K562 (cell line): ENCODE measurements around the gene CLDN15. TPM values are rescaled to one million over a fixed set of nuclear protein-coding genes. Genes with fewer than 3 reads are reported as not detected.
A peak's percentile ranks its signal among the peaks of the same experiment; 100 is the strongest.

Experiments used
- HSF4 ChIP-seq: fragments of 250-450 bp; sonication (Bioruptor Pico); IDR thresholded peaks from 2 replicates; pipeline ENCODE4 v2.1.2; 2022; ENCODE audit warnings: mild to moderate bottlenecking, moderate library complexity, borderline replicate concordance
- JUND ChIP-seq, 2 experiments: IDR thresholded peaks; 2 replicates in 1 of 2; 3 replicates in 1 of 2; pipeline ENCODE4 v1.6.1; 2011; ENCODE audit warnings: borderline replicate concordance in 2 of 2, low read depth in 2 of 2, low read length in 2 of 2, improper control_type of control experiment in 1 of 2, missing biosample characterization in 1 of 2, missing genetic modification characterization in 1 of 2, missing genetic modification reagents in 1 of 2
- MEF2D ChIP-seq: conservative IDR thresholded peaks from 2 replicates; pipeline ENCODE4 v1.6.1; 2016; ENCODE audit warnings: low read depth, missing genetic modification characterization, missing compliant biosample characterization
- ZC3H4 ChIP-seq: sonication (generic); formaldehyde crosslinking; IDR thresholded peaks from 2 replicates; pipeline ENCODE4 v1.9.0; 2021; ENCODE audit warnings: missing genetic modification reagents, borderline replicate concordance
- ZNF253 ChIP-seq: fragments of 250-450 bp; sonication (Bioruptor Pico); conservative IDR thresholded peaks from 2 replicates; pipeline ENCODE4 v1.6.1; 2021; ENCODE audit warnings: mild to moderate bottlenecking
- ZNF785 ChIP-seq: fragments of 250-450 bp; sonication (Bioruptor Pico); IDR thresholded peaks from 2 replicates; pipeline ENCODE4 v1.4.0; 2020; ENCODE audit warnings: mild to moderate bottlenecking
- polyA plus RNA-seq, 8 experiments: library from polyadenylated mRNA; depleted of rRNA in 4 of 8; stranded (reverse) in 5 of 8; unstranded in 3 of 8; fragments of >200 nt; fragmentation: Nextera tagmentation in 2 of 8; fragmentation: Illumina TruSeq in 1 of 8; extraction: Ambion mirVana in 2 of 8; extraction: Trizol in 1 of 8; gene quantifications; 2 replicates each; pipeline versions ENCODE4 v1.2.1 to v1.2.3, GENCODE V29; 2011 to 2014; ENCODE audit warnings: inconsistent platforms in 1 of 8, missing spikeins in 1 of 8
- total RNA-seq, 7 experiments: library from RNA; depleted of rRNA in 6 of 7; stranded (reverse); fragments of >200 nt in 6 of 7; fragmentation: Illumina TruSeq in 2 of 7; extraction: Trizol in 2 of 7; gene quantifications; 2 replicates each; pipeline versions ENCODE4 v1.2.1 to v1.2.3, GENCODE V29; 2011 to 2021; ENCODE audit warnings: low replicate concordance in 1 of 7
- TF ChIP-seq, protein P1 (sequence below): sonication (generic); formaldehyde crosslinking; IDR thresholded peaks from 2 replicates; pipeline ENCODE4 v1.8.0; 2022; ENCODE audit warnings: mild to moderate bottlenecking, missing genetic modification reagents
- TF ChIP-seq, protein P2 (sequence below): sonication (generic); formaldehyde crosslinking; IDR thresholded peaks from 2 replicates; pipeline ENCODE4 v1.9.0; 2022; ENCODE audit warnings: mild to moderate bottlenecking, missing genetic modification reagents
- TF ChIP-seq, protein P3 (sequence below): conservative IDR thresholded peaks from 2 replicates; pipeline ENCODE4 v1.6.1; 2011; ENCODE audit warnings: low read depth, mild to moderate bottlenecking, low read length; ENCODE audit not compliant: control insufficient read depth
- TF ChIP-seq, protein P4 (sequence below): fragments of 200-600 bp; sonication (generic); IDR thresholded peaks from one replicate; pipeline ENCODE4 v1.6.1; 2012; ENCODE audit warnings: mild to moderate bottlenecking, low read depth, low read length, inconsistent platforms

The CLDN15 gene
- total and polyA plus RNA-seq, 9 of the 15 experiments (the other 6 are each of a cell fraction or from before 2014, with no cell fraction given), result 0.32 to 14.5 (median 7.4) TPM

DNA sequence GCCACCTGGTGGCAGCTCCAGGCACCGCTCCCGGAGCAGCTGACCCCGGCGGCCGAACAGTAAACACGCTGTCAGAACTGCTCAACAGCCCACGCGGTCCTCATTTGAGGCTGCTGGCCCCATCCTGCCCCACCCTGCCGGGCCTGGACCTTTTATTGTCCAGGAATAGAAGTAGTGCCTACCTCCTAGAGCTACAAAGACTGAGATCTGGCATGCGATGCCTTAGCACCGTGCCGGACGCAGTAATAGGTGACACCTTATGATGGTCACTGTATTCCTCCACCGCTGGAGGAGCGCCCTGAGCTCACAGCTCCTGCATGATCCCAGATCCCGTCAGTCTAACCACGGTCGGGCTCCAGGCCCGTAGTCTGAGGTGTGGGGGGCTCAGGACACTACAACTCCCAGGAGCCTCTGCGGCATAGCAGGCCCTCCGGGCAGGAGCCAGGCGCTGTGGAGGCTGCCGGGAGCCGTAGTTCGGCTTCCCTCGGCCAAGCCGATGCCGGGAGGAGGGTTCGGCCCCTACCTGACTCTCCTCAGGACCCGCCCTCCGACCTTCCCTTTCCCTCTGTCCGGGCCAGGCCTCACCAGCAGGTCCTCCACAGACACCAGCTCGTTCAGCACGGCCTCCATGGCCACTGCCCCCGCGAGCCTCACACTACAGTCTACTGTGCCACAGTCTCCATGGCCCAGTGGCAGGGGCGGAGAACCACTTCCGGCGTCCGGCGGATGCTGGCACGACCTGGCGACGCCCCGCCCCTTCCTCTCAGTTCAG is 7.0 kb upstream of the CLDN15 start, which contains the start of gene FIS1 (continued):
- TF ChIP-seq ZC3H4 (CRISPR knock-in tag), result no peak
- no peak for TF ChIP-seq ZNF785
- TF ChIP-seq ZNF253 (CRISPR knock-in tag), result no peak
- peak; percentile 18 for TF ChIP-seq JUND (IDR thresholded peaks at IDR 0.05; ENCODE audit: borderline replicate concordance, low read depth, low read length)
- peak; percentile 42; the same call in 2 of the 3 replicates for TF ChIP-seq JUND (tag; IDR thresholded peaks at IDR 0.05; ENCODE audit: borderline replicate concordance, low read depth, low read length)
- 0 out of 2 replicates have a peak, but pooled peaks have one; percentile 37 for TF ChIP-seq MEF2D (tag)
- TF ChIP-seq, protein P1, sequence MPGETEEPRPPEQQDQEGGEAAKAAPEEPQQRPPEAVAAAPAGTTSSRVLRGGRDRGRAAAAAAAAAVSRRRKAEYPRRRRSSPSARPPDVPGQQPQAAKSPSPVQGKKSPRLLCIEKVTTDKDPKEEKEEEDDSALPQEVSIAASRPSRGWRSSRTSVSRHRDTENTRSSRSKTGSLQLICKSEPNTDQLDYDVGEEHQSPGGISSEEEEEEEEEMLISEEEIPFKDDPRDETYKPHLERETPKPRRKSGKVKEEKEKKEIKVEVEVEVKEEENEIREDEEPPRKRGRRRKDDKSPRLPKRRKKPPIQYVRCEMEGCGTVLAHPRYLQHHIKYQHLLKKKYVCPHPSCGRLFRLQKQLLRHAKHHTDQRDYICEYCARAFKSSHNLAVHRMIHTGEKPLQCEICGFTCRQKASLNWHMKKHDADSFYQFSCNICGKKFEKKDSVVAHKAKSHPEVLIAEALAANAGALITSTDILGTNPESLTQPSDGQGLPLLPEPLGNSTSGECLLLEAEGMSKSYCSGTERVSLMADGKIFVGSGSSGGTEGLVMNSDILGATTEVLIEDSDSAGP (CRISPR knock-in tag), result no peak
- no peak for TF ChIP-seq HSF4 (CRISPR knock-in tag)
- TF ChIP-seq, protein P2, sequence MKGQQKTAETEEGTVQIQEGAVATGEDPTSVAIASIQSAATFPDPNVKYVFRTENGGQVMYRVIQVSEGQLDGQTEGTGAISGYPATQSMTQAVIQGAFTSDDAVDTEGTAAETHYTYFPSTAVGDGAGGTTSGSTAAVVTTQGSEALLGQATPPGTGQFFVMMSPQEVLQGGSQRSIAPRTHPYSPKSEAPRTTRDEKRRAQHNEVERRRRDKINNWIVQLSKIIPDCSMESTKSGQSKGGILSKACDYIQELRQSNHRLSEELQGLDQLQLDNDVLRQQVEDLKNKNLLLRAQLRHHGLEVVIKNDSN (CRISPR knock-in tag), result peak; percentile 74
- TF ChIP-seq, protein P3, sequence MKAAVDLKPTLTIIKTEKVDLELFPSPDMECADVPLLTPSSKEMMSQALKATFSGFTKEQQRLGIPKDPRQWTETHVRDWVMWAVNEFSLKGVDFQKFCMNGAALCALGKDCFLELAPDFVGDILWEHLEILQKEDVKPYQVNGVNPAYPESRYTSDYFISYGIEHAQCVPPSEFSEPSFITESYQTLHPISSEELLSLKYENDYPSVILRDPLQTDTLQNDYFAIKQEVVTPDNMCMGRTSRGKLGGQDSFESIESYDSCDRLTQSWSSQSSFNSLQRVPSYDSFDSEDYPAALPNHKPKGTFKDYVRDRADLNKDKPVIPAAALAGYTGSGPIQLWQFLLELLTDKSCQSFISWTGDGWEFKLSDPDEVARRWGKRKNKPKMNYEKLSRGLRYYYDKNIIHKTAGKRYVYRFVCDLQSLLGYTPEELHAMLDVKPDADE, result peak; percentile 96; the same call in 1 of the 2 replicates
- TF ChIP-seq, protein P4, sequence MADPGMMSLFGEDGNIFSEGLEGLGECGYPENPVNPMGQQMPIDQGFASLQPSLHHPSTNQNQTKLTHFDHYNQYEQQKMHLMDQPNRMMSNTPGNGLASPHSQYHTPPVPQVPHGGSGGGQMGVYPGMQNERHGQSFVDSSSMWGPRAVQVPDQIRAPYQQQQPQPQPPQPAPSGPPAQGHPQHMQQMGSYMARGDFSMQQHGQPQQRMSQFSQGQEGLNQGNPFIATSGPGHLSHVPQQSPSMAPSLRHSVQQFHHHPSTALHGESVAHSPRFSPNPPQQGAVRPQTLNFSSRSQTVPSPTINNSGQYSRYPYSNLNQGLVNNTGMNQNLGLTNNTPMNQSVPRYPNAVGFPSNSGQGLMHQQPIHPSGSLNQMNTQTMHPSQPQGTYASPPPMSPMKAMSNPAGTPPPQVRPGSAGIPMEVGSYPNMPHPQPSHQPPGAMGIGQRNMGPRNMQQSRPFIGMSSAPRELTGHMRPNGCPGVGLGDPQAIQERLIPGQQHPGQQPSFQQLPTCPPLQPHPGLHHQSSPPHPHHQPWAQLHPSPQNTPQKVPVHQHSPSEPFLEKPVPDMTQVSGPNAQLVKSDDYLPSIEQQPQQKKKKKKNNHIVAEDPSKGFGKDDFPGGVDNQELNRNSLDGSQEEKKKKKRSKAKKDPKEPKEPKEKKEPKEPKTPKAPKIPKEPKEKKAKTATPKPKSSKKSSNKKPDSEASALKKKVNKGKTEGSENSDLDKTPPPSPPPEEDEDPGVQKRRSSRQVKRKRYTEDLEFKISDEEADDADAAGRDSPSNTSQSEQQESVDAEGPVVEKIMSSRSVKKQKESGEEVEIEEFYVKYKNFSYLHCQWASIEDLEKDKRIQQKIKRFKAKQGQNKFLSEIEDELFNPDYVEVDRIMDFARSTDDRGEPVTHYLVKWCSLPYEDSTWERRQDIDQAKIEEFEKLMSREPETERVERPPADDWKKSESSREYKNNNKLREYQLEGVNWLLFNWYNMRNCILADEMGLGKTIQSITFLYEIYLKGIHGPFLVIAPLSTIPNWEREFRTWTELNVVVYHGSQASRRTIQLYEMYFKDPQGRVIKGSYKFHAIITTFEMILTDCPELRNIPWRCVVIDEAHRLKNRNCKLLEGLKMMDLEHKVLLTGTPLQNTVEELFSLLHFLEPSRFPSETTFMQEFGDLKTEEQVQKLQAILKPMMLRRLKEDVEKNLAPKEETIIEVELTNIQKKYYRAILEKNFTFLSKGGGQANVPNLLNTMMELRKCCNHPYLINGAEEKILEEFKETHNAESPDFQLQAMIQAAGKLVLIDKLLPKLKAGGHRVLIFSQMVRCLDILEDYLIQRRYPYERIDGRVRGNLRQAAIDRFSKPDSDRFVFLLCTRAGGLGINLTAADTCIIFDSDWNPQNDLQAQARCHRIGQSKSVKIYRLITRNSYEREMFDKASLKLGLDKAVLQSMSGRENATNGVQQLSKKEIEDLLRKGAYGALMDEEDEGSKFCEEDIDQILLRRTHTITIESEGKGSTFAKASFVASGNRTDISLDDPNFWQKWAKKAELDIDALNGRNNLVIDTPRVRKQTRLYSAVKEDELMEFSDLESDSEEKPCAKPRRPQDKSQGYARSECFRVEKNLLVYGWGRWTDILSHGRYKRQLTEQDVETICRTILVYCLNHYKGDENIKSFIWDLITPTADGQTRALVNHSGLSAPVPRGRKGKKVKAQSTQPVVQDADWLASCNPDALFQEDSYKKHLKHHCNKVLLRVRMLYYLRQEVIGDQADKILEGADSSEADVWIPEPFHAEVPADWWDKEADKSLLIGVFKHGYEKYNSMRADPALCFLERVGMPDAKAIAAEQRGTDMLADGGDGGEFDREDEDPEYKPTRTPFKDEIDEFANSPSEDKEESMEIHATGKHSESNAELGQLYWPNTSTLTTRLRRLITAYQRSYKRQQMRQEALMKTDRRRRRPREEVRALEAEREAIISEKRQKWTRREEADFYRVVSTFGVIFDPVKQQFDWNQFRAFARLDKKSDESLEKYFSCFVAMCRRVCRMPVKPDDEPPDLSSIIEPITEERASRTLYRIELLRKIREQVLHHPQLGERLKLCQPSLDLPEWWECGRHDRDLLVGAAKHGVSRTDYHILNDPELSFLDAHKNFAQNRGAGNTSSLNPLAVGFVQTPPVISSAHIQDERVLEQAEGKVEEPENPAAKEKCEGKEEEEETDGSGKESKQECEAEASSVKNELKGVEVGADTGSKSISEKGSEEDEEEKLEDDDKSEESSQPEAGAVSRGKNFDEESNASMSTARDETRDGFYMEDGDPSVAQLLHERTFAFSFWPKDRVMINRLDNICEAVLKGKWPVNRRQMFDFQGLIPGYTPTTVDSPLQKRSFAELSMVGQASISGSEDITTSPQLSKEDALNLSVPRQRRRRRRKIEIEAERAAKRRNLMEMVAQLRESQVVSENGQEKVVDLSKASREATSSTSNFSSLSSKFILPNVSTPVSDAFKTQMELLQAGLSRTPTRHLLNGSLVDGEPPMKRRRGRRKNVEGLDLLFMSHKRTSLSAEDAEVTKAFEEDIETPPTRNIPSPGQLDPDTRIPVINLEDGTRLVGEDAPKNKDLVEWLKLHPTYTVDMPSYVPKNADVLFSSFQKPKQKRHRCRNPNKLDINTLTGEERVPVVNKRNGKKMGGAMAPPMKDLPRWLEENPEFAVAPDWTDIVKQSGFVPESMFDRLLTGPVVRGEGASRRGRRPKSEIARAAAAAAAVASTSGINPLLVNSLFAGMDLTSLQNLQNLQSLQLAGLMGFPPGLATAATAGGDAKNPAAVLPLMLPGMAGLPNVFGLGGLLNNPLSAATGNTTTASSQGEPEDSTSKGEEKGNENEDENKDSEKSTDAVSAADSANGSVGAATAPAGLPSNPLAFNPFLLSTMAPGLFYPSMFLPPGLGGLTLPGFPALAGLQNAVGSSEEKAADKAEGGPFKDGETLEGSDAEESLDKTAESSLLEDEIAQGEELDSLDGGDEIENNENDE, result no peak
